GM20000 (cell line): Measurements from ENCODE around the gene ASMTL.

Experiments used
- DNase-seq: peaks from one replicate; pipeline ENCODE4 v3.0.0; 2012; ENCODE audit warnings: low spot score
- TF ChIP-seq, protein P1 (sequence below): IDR thresholded peaks from 2 replicates; pipeline ENCODE4 v1.5.1; 2012; ENCODE audit warnings: mild to moderate bottlenecking, control low read depth; ENCODE audit errors: extremely low read depth, missing control alignments

ASMTL gene

DNA sequence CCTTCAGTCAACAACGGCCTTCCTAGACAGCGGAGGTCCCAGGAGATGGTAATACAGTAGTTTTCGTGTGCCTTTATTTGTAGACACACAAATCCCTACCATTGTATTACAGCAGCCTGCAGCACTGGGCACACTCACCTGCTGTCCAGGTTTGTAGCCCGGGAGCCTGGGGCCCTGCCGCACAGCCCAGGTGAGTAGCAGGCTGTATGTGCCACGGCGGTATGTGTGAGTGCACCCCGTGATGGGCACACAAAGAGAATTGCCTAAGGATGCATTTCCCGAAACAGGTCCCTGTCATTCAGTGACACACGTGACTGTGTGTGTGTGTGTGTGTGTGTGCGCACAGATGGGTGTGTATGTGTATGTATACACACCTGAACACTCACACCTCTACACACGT is 52.7 kb downstream of the ASMTL start:
- TF ChIP-seq, protein P1, sequence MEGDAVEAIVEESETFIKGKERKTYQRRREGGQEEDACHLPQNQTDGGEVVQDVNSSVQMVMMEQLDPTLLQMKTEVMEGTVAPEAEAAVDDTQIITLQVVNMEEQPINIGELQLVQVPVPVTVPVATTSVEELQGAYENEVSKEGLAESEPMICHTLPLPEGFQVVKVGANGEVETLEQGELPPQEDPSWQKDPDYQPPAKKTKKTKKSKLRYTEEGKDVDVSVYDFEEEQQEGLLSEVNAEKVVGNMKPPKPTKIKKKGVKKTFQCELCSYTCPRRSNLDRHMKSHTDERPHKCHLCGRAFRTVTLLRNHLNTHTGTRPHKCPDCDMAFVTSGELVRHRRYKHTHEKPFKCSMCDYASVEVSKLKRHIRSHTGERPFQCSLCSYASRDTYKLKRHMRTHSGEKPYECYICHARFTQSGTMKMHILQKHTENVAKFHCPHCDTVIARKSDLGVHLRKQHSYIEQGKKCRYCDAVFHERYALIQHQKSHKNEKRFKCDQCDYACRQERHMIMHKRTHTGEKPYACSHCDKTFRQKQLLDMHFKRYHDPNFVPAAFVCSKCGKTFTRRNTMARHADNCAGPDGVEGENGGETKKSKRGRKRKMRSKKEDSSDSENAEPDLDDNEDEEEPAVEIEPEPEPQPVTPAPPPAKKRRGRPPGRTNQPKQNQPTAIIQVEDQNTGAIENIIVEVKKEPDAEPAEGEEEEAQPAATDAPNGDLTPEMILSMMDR, result no peak
- no peak for DNase-seq

DNA sequence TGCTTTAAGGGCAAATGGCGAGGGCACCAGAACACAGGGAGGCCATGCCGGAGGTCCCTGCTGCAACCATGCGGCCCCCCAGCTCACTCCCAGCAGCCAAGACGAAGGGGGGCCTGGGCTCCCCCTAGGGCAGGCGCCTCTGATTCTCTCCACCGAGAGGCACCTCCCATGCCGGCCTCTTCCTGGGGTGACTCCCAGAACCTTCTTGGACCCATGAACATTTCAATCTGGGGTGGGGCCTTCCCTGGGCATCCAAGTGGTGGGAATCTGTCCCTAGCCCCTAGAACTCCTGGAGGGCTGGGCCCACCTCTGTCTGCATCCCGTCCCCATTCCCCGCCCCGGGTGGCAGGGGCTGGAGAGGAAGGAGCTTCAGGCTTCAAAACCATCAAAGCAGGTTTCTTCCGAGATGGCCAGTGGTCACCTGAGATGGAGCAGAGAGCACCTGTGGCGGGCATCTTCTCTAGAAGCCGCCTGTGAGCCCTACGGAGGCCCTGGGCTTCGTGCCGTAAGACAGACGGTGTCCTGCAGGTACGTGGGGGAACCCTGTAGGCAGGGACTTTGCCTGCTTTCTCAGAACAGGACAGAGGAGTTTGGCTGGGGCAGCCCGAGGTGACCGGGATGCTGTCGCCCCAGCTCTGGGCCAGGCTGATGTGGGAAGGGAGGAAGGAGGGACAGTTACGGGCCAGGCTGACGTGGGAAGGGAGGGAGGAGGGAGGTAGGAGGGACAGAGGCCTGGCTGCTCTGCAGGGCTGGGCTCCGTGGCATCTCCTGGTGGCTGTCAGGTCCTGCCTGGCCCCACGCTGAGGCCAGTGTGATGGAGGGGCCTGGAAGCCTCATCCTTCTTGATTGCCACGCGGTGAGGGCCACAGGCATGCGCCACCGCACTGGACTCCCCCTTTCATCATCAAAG is 54.0 kb downstream of the ASMTL start:
- TF ChIP-seq, protein P1, result no peak

DNA sequence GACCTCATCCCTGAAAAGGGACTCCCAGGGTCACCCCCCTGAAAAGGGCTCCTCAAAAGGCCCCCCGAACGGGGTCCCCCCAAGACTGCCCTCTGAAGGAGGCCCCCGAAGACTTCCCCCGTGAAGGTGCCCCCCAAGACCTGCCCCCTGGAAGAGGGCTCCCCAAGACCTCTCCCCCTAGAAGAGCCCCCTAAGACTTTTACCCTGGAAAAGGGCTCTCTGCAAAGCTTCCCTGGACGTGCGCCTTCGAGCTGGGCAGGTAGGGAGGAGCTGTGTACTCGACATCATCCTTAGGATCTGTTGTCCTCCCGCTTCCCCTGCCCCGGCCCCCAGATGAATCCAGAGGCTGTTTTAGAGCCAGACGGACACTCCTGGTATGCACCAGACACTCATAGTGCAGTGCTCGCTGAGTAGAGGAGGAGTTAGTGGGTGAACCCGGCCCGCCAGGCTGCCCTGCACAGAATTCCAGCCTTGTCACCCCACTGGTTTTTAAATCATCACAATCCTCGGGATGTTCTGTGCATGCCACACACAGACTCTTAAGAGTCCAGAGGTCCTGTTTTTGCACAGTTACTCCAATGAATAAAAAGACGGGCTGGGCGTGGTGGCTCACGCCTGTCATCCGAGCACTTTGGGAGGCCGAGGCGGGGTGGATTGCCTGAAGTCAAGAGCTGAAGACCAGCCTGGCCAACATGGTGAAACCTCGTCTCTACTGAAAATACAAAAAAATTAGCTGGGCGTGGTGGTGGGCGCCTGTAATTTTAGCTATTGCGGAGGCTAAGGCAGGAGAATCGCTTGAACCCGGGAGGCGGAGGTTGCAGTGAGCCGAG is 55.1 kb downstream of the ASMTL start:
- TF ChIP-seq, protein P1, result no peak
- DNase-seq, result no peak

More for the DNA sequence above, 54.0 kb downstream of the ASMTL start:
- no peak for DNase-seq

DNA sequence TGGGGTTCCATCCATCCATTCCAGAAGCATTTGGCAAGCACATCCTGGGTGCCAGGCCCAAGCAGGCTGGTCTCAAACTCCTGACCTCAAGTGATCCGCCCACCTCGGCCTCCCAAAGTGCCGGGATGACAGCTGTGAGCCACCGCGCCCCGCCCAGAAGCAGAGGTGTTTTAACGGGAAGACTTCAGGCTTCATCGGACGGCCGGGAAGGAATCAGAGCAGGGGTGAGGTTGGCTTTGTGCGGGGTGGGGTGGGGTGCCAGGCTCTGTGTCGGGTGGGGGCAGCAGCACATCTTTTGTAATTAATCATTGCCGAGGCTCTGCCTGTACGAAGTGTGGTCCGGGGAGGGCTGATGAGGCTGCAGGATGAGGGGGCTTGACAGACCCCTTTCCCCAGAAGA is 55.7 kb downstream of the ASMTL start:
- TF ChIP-seq, protein P1, result no peak
- DNase-seq, result no peak

DNA sequence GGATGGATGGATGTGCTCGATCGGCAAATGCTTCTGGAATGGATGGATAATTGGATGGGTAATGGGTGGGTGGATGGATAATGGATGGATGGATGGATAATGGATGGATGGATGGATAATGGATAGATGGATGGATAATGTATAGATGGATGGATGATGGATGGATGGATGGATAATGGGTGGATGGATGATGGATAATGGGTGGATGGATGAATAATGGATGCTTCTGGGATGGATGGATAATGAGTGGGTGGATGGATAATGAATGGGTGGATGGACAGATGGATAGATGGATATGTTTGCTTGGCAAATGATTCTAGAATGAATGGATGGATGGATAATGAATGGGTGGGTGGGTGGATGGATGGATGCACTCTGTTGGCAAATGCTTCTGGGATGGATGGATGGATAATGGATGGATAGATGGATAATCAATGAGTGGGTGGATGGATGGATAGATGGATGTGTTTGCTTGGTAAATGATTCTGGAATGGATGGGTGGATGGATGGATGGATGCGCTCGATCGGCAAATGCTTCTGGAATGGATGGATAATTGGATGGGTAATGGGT is 57.0 kb downstream of the ASMTL start:
- TF ChIP-seq, protein P1, result no peak
- DNase-seq, result no peak

DNA sequence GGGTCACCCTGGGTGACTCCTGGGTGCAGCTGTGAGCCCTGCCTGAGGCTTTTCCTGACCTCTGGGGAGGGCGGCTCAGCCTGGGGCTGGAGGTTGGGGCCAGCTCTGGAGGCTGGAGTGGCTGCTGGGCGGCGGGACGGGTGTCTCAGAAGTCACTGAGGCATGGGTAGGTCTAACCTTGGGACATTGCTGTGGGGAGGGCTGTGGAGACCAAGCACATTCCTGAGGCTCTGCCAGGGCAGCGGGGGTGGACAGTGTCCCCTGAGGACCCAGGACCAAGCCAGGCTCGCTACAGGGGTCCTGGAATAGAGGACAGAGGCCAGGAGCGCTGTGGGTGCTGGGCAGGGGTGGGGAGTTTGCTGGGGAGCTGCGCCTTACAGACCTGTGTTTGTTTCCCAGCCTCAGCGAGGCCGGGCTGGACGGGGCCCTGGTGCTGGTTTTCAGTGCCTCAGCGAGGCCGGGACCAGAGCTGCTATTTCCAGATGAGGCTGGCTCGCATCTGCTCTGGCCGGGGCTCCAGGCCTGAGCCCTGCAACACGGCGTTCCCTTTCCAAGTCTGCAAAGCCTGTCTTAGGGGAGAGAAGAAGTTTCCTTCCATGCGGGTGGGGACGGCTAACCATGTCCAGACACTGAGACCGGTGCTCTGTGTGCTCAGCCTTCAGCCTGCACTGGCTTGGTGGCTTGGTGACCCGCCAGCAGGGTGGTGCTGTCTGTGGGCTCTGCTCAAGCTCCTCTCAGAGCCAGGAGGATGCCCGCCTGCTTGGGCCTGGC is 57.8 kb downstream of the ASMTL start:
- TF ChIP-seq, protein P1, result no peak
- DNase-seq, result no peak
